Subcutaneous adipose tissue (tissue), 4 donors: Measurements from ENCODE around the gene LRMDA. TPM values are rescaled to one million over a fixed set of nuclear protein-coding genes. Genes with fewer than 3 reads are reported as not detected.

ENCODE experiments used
- total RNA-seq, 4 donors: library from RNA; depleted of rRNA; stranded (reverse); fragments of >200 nt; gene quantifications; one replicate each; pipeline ENCODE4 v1.1.0, GENCODE V29; 2016
- TF ChIP-seq, protein P1 (sequence below): fragments of 450-650 bp; IDR thresholded peaks from one replicate; pipeline ENCODE4 v1.5.1; 2016; ENCODE audit warnings: low read depth, mild to moderate bottlenecking, control low read depth, antibody characterized with exemption, moderate library complexity

Gene LRMDA
- total RNA-seq, 4 donors from 2014 or later = 17.4 to 92.1 (median 22.8) TPM

DNA sequence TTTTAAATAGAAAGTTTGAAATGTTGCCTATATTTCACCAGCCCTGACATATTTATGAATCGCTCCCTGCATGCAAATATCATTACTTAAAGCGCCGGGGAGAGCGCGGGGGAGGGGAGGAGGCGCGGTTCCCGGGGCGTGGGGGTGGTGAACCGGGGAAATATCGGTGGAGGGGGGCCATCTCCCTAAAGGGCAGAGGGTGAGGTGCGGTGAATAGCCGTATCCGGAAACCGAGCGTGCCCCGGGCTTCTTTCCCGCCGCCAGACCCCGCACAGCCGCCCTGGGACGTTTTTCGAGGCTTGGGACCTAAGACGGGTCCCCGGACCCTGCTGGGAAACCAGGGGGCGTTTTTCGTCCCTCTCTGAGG, 22.9 kb upstream of the LRMDA start:
- TF ChIP-seq, protein P1, sequence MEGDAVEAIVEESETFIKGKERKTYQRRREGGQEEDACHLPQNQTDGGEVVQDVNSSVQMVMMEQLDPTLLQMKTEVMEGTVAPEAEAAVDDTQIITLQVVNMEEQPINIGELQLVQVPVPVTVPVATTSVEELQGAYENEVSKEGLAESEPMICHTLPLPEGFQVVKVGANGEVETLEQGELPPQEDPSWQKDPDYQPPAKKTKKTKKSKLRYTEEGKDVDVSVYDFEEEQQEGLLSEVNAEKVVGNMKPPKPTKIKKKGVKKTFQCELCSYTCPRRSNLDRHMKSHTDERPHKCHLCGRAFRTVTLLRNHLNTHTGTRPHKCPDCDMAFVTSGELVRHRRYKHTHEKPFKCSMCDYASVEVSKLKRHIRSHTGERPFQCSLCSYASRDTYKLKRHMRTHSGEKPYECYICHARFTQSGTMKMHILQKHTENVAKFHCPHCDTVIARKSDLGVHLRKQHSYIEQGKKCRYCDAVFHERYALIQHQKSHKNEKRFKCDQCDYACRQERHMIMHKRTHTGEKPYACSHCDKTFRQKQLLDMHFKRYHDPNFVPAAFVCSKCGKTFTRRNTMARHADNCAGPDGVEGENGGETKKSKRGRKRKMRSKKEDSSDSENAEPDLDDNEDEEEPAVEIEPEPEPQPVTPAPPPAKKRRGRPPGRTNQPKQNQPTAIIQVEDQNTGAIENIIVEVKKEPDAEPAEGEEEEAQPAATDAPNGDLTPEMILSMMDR = no peak

DNA sequence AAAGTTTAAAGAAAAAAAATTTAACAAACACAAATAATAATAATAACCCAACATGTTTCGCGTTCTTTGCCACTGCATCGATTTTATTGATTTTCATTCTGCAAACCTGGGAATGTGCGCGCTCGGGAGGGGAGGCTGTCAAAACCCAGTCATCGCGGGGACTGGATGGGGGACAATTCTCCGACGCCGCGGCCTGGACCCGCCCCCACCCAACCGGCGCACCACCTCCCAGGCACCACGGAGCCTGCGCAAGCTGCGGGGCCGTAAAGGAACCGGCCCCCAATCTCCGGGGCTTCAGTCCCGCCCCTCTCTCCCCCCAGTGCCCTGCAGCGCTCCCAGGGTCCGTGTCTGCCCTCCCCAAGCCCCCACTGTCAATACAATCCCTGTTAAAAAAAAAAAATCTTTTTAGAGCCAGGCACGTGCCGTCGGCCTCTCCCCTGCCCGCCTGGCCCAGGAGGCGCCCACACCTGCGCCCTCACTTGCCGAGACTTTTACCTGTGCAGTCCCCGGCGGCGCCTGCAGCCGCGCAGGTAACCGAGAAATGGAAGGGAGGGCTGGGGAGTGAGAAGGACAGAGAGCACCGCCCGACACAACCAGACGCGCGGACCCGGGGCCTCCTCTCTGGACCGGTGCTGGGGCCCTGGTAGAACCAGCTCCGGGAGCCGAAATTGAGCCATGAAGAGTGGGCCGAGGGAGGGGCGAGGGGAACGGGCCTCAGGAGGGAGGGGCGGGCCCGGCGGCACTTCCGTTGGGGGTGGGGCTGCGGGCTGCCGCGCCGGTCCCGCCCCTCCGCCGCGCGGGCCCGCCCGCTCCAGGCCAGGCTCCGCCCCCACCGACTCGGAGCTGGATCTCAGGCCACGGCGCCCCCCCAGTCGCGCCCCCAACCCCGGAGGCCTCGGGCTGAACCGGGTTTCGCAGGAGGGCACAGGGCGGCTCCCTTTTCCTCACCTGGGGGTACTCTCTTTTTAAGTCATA, 22.2 kb upstream of the LRMDA start:
- TF ChIP-seq, protein P1 = no peak

DNA sequence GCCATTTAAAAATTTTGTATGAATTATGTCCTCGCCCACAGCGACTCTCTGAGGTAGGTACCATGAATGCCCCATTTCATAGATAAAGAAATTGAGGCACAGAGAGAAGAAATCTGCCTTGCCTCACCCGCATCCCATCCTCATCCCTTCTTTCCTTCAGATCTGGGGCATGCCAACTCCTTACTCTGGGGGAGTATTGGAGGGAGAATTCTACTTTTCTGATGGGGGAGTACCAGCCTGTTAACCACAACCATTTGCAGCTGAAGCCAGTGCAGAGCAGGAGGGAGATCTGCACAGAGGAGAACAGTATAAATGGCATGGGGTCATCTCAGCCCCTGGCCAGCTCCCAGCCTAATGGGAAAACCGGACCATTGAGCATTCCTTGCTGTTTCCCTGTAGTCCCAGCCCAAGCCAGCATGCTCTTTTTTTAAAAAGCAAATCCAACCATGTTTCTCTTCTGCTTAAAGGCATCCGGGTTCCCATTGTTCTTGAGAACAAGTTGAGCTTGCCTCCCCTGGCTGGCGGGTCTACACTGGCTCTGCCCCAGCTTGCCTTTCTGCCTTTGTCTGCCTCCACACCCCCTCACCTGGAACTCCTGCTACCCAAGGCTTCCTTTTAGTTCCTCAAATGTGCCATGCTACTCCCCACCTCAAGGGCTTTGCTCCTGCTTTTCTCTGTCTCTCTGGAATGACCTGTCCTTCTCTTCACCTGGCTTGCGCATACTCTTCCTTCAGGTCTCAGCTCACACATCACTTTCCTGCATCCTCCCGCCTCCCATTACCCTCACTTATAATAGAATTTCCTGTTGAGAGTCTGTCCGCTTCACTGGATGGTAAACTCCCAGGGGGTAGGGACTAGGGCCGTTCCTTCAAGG, 21.1 kb upstream of the LRMDA start:
- TF ChIP-seq, protein P1 = no peak

DNA sequence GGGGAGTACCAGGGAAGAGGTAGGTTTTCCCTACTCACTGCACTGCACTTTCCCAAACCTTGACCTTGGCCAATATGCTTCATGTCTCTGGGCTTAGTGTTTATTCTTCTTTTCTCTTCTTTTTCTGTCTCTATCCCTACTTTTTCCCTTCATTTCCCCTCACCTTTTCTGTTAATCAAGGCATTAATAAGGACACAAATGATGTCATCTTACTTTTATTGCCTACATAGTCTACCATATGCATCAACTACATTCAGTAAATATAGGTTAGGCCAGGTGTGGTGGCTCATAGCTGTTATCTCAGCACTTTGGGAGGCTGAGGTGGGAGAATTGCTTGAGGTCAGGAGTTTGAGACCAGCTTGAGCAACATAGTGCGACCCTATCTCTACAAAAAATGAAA, 16.9 kb upstream of the LRMDA start:
- TF ChIP-seq, protein P1 = no peak

DNA sequence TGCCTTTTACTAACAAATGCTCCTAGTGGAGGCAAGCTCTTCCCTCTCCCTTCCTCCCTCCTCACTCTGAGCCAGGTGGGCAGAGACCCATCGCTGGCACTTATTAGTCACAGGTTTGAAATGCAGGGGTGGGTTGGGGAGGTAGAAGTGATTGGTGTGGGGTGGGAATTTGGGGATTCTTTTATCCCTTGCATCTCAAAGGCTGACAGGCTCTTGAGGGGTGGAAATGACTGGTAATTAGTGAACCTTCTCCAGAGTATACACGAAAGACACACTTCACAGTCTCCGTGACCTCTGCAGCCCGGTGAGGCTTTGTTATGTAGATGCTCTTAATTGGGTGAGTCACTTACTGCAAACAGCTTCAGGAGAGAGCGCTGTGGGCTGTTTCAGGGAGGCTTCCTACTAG, 13.9 kb upstream of the LRMDA start:
- TF ChIP-seq, protein P1 = no peak

DNA sequence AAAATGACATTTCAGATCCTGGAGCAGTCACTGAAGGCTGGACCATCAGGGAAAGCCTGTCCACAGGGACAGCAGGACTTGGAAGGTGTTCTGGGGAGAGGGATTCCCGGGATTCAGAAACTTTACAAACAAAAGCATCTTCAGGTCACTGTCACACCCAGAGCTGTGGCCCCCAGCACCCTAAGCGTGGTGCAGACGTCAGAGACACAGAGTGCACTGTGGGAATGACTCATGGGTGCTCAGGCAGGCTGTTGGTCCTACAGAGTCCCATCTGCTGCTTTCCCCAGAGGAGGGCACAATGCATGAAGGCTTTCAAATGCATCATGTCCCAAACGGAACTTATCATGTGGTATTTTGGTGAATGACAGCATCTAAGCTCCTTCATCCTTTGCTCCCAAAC, 13.1 kb upstream of the LRMDA start:
- TF ChIP-seq, protein P1 = no peak

DNA sequence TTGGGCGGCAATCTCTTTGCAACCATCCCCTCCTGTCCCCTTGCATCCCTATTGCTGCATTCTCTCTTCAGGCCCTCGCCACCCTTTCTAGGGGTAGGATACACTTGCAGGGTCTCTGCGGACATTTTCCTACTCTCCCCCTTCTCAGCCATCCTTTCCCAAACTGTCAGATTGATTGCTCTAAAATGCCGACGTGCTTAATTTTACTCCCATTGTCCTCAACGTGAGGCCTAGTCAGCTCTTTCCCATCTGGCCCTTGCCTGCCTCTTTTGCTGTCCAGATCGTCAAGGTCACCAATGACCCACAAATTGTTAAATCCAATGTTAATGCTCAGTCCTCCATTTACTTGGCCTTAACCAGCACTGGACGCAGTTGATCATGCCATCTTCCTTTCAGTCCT, 12.7 kb upstream of the LRMDA start:
- TF ChIP-seq, protein P1 = no peak
